Activated CD4-positive, CD25-positive, alpha-beta regulatory T cell treated with anti-CD3 and anti-CD28 coated beads, Interleukin-2, amount 50 U/mL, for 72 hours (primary cell): ENCODE data around the gene CGB7.
"Not testable (repeated sequence)": the region's sequence is repeated elsewhere in the genome, so short reads cannot be mapped to it uniquely, and the experiment has no call there.

Experiments used
- DNase-seq: peaks from one replicate; pipeline ENCODE4 v3.0.0; 2021

The CGB7 gene

DNA sequence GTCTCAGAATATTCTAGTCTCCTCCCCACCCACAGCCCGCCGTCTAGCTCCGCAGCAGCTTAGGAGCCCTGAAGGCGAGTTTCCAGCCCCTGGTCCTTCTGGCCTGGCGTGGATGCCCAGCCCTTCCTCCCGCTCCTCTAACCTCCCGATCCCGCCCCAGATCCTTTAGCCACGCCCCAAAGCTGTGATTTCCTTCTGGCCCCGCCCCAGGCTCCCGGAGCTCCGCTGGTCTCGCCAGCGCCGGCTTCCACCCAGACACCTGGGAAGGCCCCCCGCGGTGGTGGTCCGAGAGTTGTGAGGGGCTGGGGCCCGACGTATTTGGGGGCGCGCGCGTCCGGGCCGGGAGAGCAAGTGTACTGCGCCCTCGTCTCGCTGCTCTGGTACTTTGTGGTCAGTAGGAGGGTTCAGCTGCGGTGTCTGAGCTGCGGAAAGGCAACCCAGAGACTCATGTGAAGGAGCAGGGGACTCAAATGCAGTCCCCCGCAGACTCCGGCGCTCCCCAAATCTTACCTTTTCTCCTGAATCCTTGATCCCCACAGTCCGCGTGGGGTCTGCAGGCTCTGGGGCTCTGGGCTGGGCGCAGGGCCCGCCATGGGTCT, at the start of gene CGB7:
TSS of gene CGB7 (minus strand) at position 114 of the 599 bp plus-strand sequence. CDS start 2,374 bp downstream, outside the sequence.
- peak; percentile 40 for DNase-seq

DNA sequence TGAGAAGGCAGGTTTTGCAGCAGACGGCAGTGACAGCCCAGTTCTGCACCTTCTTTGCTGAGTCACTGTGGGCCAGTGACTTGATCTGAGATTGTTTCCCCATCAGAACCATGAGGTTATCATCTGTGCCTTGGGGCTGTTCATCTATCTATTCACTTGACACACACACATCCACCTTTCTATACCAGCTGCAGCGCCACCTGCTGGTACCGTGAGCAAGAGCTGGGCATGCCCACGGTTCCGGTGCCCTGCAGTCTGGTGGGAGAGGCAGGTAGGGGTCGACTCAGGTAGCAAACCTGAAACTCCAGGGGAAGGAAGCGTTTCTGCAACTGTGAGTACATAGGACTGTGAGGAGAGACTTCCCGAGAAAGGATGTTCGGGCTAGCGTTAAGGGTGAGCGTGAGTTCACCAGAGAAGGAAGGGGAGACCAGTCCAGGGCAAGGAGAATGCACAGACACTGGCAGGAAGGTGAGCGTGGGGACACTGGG, 49.1 kb upstream of the CGB7 start:
- DNase-seq: peak; percentile 71

DNA sequence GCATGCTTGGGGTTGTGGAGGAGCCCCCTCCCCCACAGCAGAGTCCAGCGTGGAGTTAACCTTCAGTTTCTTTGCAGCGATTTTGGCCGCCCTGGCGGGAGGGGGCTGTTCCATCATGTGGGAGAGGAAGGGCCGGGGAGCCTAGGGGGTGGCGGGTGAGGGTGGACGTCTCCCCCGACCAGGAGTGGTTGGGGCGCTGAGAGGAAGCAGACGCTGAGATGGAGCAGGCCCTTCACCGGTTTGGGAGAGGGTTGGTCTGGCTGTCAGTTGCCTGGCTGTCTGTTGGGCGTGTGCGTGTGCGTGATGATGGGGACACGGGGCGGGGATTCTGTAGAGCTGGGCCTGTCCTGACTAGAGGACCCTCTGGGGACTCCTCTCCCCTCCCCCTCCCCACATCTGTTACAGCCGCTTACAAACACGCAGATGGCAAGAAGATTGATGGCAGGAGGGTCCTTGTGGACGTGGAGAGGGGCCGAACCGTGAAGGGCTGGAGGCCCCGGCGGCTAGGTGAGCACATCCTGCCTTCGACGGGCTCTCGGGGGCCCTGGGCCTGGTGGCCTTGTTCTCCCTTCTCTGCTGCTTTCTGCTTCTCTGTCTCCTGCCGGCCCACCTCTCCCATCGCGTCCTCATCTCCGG, 46.8 kb upstream of the CGB7 start:
- no peak for DNase-seq

DNA sequence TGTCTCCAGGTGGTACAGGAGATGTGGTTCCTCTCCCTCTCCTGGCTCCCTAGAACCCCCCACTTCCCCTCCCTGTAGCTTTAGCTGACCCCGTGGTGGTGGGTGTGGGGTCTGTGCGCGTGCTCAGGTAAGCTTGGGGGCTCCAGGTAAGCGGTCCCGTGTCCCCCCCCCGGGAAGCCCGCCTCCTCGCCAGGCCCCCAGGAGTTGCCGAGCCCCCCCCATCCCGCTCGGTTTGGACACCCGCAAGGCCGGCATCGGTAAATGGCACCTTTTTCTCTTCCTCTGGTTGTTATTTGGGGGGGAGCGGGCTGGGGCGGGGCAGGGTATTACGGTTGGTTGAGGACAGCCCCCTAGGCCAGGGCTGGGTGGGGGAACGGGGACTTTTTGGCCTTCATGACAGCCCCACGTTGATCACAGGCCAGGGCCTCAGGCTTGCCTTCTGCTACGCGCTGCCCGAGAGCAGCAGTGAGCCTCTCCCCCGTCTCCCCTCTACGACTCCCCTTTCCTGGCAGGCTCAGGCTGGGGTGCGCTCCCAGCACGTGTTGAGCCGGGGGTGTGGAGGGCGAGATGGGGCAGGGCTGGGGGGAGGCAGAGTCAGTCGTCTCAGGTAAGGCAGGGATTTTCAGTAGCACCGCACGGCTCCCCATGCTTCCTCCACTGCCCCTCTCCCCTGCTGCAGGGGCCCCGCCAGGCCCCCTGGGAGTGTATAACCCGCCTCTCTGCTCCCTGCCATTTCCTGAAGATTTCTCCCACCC, 46.0 kb upstream of the CGB7 start:
- no peak for DNase-seq

DNA sequence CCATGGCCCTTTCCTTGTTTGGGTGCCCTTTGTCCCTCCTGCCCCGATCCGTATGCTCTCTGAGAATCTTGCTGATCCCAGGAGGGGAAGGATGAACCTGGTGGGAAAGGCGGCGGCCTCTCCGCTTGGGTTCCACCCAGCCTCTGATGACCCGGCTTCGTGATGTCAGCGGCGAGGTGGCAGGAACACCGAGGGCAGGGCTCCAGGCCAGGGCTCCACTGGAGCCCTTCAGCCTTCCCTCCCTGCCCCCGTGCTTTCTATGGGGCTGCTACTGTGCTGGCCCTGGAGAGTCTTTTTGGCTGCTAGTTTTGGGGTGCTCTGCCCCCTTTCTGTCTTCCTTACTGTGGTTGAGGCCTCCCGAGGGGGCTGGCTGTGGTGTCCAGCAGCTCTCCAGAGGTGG, 44.8 kb upstream of the CGB7 start:
- no peak for DNase-seq

DNA sequence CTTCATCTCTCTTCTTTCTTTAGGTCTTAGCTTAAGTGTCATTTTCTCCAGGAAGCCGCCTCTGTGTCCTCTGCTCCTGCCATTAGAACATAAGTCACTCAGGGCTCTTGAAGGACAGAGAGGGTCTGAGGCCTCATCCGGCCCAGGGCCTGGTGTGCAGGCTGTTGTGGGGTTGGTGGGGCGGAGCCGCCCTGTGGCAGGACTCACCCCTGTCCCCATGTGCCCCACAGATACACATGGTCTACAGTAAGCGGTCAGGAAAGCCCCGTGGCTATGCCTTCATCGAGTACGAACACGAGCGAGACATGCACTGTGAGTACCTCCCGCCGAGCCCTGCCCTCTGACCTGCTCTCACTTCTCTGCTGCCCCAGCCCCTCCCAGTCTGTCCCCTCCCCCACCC, 43.6 kb upstream of the CGB7 start:
- no peak for DNase-seq

DNA sequence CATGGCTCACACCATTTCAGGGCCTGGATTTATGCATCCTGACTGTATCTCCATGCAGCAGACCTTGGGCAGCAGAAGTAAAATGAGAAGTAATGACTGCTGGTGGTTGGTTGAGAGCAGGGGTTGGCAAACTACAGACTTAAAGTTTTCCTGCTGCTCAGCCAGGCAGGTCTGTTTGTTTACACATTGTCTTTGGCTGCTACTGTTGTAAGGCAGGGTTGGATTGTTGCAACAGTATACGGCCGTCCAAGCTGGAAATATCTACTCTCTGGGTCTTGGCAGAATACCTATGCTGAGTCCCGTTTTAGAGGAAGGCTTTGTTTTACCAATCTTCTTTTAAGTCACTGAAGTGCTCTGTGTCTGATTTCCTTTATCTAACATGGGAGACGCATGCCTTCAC, 41.2 kb upstream of the CGB7 start:
- no peak for DNase-seq

DNA sequence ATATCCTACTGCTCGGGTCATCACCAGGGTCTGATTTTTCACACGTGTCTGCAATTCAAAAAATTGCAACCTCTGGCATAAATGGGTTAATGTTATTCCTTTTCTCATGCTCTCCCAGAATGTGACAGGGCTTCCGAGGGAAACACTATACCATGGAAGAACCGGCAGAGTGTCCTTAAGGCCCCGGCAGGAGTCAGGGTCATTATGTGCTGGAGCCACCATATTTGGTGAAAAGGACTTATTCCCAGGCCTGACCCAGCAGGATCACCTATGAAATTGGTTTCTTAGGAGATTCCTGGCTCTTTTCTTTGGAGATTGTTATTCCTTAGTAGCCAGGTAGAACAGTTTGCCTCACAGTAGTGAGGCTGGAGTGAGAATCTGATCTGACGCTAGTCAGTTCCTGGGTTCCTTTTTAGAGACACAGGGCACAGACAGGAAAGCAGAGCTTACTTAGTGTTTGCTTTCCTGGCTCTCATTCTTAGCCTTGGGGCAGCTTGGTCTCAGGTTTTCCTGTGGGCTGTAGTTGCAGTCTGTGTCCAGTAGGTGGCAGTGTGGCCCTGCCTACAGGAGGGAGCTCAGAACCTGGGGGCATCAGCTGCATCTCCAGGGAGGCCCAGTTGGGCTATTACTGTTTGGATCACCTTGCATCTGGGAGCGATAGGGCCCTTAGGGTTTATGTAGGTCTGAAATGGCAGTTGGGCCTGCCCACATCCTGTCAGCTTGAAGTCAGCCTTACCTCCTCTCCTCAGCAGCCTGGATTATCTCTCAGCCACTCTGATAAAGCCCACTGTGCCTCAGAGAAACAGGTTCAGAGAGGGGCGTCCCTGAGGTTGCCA, 40.1 kb upstream of the CGB7 start:
- peak; percentile 69 for DNase-seq

DNA sequence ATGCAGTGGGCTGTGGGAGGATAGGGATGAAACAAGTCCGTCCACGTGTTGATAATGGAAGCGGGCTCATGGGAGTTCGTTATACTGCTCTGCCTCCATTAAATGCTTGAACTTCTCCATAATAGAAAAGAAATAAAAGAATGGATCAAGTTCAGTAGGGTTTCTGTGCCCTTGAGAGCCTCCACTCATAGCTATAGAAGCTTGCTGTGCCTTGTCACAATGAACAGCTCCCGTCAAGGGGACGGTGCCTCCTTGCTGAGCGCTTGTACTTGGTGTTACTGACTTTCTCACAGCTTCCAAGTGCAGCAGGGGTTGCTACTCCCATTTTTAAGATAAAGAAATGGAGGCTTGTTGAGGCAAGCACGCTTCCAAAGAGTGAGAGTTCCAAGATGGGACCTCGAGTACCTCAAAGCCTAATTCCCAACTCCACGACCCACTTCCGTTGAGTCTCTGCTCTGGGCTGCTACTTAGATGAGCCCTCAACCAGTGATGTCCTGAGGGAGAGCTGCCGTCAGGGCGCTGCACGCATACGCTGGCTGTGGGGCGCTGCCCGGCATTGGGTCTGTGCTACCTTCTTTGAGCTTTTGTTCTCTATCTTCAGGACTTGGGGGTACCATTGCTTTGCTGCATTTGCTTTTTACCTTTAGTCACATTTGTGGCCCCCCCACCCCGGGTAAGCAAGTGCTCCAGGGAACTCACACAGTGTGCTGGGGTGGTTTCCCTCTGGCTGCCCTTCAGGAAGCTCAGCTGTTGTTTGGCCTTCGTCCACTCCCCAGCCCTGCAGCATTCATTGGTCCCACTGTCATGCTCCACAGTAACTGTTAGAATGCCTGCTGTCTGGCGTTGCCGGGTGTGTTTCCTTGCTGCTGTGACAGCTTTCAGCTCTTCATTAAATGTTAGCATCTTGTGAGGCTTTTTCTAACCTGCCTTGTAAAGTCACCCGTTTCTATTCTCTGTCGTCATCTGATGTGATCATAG, 37.2 kb upstream of the CGB7 start:
- DNase-seq: no peak

DNA sequence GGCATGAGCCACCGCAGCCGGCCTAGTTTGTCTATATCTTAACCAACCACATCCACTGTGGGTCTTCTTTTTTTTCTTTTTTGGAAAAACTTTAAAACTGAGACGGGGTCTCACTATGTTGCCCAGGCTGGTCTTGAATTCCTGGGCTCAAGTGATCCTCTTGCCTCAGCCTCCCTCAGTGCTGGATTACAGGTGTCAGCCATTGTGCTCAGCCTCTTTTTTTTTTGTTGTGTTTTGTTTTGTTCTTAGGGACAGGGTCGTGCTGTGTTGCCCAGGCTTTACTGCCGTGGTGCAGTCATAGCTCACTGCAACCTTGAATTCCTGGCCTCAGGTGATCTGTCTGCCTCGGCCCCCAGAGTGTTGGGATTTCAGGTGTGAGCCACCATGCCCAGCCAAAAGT, 35.1 kb upstream of the CGB7 start:
- no peak for DNase-seq

DNA sequence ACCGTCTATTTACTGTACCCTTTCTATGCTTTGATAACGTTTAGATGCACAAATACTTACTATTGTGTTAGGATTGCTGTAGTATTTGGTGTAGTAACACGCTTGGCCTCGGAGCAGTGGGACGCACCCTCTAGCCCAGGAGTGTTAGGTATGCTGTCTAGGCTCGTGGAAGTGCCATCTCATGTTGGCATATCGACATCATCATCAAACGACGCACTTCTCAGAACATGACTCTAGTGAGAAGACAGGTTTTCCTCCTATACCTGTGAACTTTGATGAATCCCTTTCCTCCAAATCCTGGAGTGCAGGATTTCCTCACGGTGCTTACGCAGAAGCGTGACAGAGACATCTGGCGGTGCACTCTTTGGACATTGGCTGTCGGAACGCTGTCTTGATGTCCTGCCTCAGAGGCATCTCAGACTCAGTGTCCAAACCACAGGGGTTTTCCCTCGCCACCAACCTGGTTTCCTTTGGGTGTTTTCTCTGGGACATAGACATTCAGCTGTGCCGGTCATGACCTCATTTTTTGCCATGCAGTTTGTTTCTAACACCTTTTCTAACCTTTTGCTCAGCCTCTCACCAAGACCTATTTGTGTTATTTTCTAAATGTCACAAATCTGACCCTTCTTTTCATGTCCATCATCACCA, 34.0 kb upstream of the CGB7 start:
- no peak for DNase-seq

DNA sequence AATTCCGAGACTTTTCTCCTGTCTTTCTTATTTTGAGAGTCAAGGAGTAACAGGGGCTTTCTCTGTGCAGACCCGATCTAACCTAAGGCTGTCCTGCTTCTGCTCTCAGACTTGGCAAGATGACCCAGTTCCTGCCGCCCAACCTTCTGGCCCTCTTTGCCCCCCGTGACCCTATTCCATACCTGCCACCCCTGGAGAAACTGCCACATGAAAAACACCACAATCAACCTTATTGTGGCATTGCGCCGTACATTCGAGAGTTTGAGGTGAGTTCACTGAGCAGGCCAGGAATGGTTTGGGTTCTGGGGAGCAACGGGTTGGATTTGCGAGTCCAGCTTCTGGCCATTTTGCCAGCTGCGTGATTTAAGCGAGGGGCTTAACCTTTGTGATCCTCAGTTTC, 28.7 kb upstream of the CGB7 start:
- no peak for DNase-seq

DNA sequence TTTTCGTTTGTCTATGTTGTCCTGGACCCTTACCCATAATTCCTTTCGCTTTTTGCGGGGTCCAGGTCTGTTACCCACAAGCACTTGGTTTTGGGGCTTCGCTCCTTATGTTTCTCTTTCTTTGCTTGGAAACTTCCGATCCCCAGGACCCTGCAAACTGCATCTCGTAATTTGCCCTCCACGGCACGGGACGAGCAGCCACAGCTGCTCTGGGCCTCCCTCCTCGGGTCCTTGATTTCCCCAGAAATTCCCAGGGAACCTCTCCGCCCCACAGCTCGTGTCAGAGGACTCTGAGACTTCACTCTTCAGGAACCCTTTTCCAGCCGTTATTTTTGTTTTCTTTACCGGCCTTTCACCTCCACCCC, 28.3 kb upstream of the CGB7 start:
- no peak for DNase-seq

DNA sequence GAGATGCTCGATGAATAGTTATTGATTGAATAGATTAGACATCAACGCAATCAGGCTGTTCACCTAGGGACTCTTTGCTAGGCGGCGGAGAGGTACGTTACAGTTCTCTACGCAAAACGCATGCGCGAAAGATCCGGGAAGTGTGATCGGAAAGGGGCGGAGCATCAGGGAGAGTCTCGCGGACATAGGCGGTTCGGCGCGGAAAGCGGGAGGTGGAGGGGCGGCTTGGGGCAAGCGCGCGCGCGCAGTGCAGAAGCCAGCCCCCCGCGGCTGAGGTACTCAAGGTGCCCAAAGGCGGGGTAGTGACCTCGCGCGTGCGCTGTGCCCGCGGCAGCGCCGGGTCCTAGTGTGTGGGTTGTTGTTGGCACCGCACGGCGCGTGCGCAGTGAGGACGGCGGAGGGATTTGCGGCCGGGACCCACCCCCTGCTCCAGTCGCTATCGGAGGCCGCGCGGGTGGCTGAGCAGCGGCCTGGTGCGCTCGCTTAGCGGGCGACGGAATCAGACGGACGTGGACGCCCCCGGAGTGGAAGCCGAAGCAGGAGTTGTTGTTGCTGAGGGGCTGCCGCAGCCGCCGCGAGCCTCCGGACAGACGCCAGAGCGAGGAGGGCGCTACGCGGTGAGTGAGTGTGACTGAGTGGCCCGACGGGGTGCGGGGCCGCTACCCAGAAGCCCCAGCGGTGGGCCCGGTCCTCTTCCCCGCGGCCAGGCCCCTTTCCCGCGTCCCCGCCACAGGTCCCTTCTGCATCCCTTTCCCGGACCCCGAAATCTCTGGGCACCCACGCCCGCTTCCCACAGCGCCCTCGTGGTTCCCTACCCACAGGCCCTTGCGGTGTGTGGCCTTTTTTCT, 27.7 kb upstream of the CGB7 start, which contains the start of gene SNRNP70:
TSS of gene SNRNP70 (plus strand) at position 432 of the 848 bp plus-strand sequence. CDS start 964 bp downstream, outside the sequence.
- DNase-seq: peak; percentile 99

DNA sequence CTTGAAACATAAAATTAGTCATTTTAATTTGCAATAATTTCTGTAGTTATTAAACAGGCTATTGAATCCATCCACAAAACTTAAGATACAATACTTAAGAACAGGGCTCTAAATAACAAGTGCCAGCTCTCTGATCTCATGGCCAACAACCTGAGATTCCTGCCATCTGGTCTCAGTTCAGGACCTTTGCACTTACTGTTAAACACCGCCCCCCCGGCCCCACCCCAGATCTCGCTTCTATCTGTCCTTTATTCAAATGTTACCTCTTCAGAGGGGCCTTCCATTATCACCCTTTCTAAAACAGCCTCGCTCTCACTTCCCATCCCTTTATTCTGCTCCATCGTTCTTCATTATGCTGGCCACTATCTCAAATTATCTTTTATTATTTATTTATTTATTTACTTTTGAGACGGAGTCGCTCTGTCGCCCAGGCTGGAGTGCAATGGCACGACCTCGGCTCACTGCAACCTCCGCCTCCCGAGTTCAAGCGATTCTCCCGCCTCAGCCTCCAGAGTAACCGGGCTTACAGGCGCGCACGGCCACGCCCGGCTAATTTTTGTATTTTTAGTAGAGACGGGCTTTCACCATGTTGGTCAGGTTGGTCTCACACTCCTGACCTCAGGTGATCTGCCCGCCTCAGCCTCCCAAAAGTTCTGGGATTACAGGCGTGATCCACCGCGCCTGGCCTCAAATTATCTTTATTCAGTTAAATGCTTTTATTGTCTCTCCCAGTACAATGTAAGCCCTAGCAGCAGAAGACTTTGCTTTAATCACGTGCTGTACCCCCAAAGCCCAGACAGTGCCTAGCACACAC, 26.9 kb upstream of the CGB7 start:
- no peak for DNase-seq

DNA sequence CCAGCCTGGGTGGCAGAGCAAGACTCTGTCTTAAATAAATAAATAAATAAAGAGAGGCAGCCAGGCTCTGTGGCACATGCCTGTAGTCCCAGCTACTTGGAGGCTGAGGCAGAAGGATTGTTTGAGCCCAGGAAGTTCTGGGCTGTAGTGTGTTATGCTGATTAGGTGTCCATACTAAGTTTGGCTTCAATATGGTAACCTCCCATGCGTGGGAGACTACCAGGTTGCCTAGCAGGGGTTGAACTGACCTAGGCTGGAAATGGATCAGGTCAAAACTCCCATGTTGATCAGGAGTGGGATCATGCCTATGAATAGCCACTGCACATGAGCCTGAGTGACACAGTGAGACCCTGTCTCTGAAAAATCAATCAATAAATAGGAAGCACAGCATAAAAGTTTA, 23.7 kb upstream of the CGB7 start:
- DNase-seq: no peak

DNA sequence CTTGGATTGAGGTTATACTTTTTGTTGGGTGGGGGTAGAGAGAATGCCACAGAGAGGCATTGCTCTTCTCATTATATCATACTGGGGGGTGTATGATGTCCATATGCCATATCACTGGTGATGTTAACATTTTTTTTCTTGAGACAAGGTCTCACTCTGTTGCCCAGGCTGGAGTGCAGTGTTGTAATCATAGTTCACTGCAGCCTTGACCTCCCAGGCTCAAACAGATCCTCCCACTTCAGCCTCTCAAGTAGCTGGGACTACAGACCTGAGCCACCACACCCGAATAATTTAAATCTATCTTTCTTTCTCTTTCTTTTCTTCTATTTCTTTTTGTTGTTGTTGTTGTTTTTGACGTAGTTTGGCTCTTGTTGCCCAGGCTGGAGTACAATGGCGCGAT, 22.8 kb upstream of the CGB7 start:
- no peak for DNase-seq

DNA sequence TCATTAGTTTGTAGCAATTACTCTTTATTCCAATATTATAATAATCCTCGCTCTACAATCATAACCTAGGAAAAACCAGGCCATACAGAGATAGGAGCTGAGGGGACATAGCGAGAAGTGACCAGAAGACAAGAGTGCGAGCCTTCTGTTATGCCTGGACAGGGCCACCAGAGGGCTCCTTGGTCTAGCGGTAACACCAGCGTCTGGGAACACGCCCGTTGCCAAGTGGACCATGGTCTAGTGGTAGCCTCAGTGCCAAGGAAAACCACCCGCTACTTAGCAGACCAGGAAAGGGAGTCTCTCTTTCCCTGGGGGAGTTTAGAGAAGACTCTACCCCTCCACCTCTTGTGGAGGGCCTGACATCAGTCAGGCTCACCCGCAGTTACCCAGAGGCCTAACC, 17.3 kb upstream of the CGB7 start:
- not testable (repeated sequence) for DNase-seq
